HepG2 (cell line): Measurements from ENCODE around the gene SLC24A4. TPM values are rescaled to one million over a fixed set of nuclear protein-coding genes. Genes with fewer than 3 reads are reported as not detected.

ENCODE experiments used
- ATAC-seq: fragments of 200-7000 bp; cut with Tn5 transposase; 3 replicates; pipeline ENCODE4 v1.9.1; 2020; ENCODE audit warnings: mild to moderate bottlenecking, moderate library complexity
- BruUV-seq: library from RNA; stranded (reverse); fragments of 400-500 nt; replicated peaks from 2 replicates; lab custom pipeline; 2021; lab: Mats Ljungman, UMichigan
- CTCF ChIA-PET: fragments of 300-600 bp; formaldehyde crosslinking; extraction: SDS; loops from one replicate; lab custom pipeline; 2021; ENCODE audit warnings: low total read pairs, inconsistent platforms, low intra/inter-chr PET ratio; lab: Yijun Ruan, JAX
- POLR2A ChIA-PET: fragments of 350-600 bp; sonication (Branson Sonifier 250); formaldehyde crosslinking; loops from one replicate; lab custom pipeline; 2020; ENCODE audit warnings: antibody characterized with exemption, inconsistent platforms; lab: Yijun Ruan, JAX
- DNase-seq: peaks from one replicate; pipeline ENCODE4 v3.0.0-alpha.2; 2015; ENCODE audit warnings: low spot score
- FAIRE-seq: peaks from 3 replicates; lab custom pipeline; 2011; peaks lifted over from hg19 to GRCh38; lab: Jason Lieb, UNC
- H2AFZ ChIP-seq: one replicate; pipeline ENCODE4 v1.6.1; 2011; ENCODE audit warnings: low read length, inconsistent platforms
- H3K27ac ChIP-seq: fragments of 300-600 bp; 3 replicates; pipeline ENCODE4 v1.8.0; 2011; ENCODE audit warnings: mixed run types, mild to moderate bottlenecking, mixed read lengths, low read length, inconsistent platforms; ENCODE audit not compliant: insufficient read depth; ENCODE audit errors: extremely low read length
- H3K27me3 ChIP-seq, 2 experiments: fragments of 200-600 bp in 1 of 2; 2 replicates in 1 of 2; 3 replicates in 1 of 2; pipeline versions ENCODE4 v1.6.0 to v1.8.0; 2011; ENCODE audit warnings: low read length in 2 of 2, mild to moderate bottlenecking in 2 of 2, moderate library complexity in 2 of 2, inconsistent platforms in 1 of 2; ENCODE audit not compliant: insufficient read depth in 2 of 2, control insufficient read depth in 1 of 2
- H3K36me3 ChIP-seq, 2 experiments: fragments of 200-600 bp in 1 of 2; replicated peaks in 1 of 2; 2 replicates in 1 of 2; 3 replicates in 1 of 2; pipeline versions ENCODE4 v1.5.1 to v1.8.0; 2011; ENCODE audit warnings: low read length in 2 of 2, inconsistent platforms in 1 of 2; ENCODE audit not compliant: insufficient read depth in 2 of 2, control insufficient read depth in 1 of 2
- H3K4me1 ChIP-seq: 2 replicates; pipeline ENCODE4 v1.5.1; 2012; ENCODE audit warnings: low read length, inconsistent platforms; ENCODE audit not compliant: insufficient read depth
- H3K4me2 ChIP-seq: 2 replicates; pipeline ENCODE4 v1.6.0; 2011; ENCODE audit warnings: low read depth, low read length, inconsistent platforms
- H3K4me3 ChIP-seq, 3 experiments: fragments of 200-600 bp in 1 of 3; sonication (generic), shearing (Covaris generic) in 1 of 3; replicated peaks in 1 of 3; 2 replicates each; pipeline ENCODE4 v1.5.1; 2011 to 2016; ENCODE audit warnings: low read length in 3 of 3, inconsistent platforms in 2 of 3, low read depth in 2 of 3, mild to moderate bottlenecking in 2 of 3, control low read depth in 1 of 3, mixed read lengths in 1 of 3; ENCODE audit not compliant: insufficient read depth in 1 of 3
- H3K79me2 ChIP-seq: one replicate; pipeline ENCODE4 v1.6.1; 2011; ENCODE audit warnings: low read length, inconsistent platforms; ENCODE audit not compliant: insufficient read depth
- H3K9ac ChIP-seq: 2 replicates; pipeline ENCODE4 v1.6.0; 2011; ENCODE audit warnings: mild to moderate bottlenecking, low read depth, low read length, inconsistent platforms; ENCODE audit not compliant: insufficient read depth
- H3K9me3 ChIP-seq: 2 replicates; pipeline ENCODE4 v1.5.1; 2012; ENCODE audit warnings: mild to moderate bottlenecking, low read length
- H4K20me1 ChIP-seq: 2 replicates; pipeline ENCODE4 v1.6.0; 2011; ENCODE audit warnings: inconsistent platforms, mild to moderate bottlenecking, low read length, moderate library complexity; ENCODE audit not compliant: insufficient read depth
- ARNT2 ChIP-seq: sonication (generic); formaldehyde crosslinking; IDR thresholded peaks from 2 replicates; pipeline ENCODE4 v1.8.0; 2022; ENCODE audit warnings: mild to moderate bottlenecking, low read depth, missing genetic modification reagents, moderate library complexity
- WGBS: methylation state at CpG from one replicate; pipeline ENCODE4 v1.1.6; 2017; ENCODE audit warnings: low lambda C conversion rate; 5-methylcytosine and 5-hydroxymethylcytosine counted together
- in situ Hi-C: cut with HindIII; loops from 2 replicates; pipeline ENCODE4 v1.10.0; 2017; ENCODE audit warnings: low pct_unique_long_range_greater_than_20kb; ENCODE audit not compliant: extremely low pct_ligation_motif_present
- intact Hi-C: fragments of 100-400 bp; cut with micrococcal nuclease; formaldehyde crosslinking; loops from one replicate; pipeline ENCODE4 v1.10.0; 2022; ENCODE audit not compliant: unreplicated experiment
- polyA plus RNA-seq, 8 experiments: library from polyadenylated mRNA; depleted of rRNA in 3 of 8; stranded (reverse) in 7 of 8; unstranded in 1 of 8; fragments of >200 nt; fragmentation: Illumina TruSeq in 4 of 8; extraction: Trizol in 4 of 8; gene quantifications; 2 replicates each; pipeline versions ENCODE4 v1.2.1 to v1.2.3, GENCODE V29; 2011 to 2016; ENCODE audit warnings: low read depth in 4 of 8, missing spikeins in 1 of 8, mixed read lengths in 1 of 8; ENCODE audit not compliant: insufficient read depth in 1 of 8
- total RNA-seq, 5 experiments: library from RNA; depleted of rRNA; stranded (reverse); fragments of >200 nt; fragmentation: Illumina TruSeq; extraction: Trizol; gene quantifications; 2 replicates each; pipeline ENCODE4 v1.2.3, GENCODE V29; 2016; ENCODE audit warnings: low read depth in 1 of 5
- TF ChIP-seq, protein P1 (sequence below): sonication (generic); formaldehyde crosslinking; IDR thresholded peaks from 2 replicates; pipeline ENCODE4 v1.5.1; 2020; ENCODE audit warnings: mild to moderate bottlenecking, missing genetic modification reagents, borderline replicate concordance

Gene SLC24A4
- total and polyA plus RNA-seq, 2 of the 13 experiments (the other 11 are each of a cell fraction or from before 2014, with no cell fraction given) = not detected

- TF ChIP-seq, protein P1, sequence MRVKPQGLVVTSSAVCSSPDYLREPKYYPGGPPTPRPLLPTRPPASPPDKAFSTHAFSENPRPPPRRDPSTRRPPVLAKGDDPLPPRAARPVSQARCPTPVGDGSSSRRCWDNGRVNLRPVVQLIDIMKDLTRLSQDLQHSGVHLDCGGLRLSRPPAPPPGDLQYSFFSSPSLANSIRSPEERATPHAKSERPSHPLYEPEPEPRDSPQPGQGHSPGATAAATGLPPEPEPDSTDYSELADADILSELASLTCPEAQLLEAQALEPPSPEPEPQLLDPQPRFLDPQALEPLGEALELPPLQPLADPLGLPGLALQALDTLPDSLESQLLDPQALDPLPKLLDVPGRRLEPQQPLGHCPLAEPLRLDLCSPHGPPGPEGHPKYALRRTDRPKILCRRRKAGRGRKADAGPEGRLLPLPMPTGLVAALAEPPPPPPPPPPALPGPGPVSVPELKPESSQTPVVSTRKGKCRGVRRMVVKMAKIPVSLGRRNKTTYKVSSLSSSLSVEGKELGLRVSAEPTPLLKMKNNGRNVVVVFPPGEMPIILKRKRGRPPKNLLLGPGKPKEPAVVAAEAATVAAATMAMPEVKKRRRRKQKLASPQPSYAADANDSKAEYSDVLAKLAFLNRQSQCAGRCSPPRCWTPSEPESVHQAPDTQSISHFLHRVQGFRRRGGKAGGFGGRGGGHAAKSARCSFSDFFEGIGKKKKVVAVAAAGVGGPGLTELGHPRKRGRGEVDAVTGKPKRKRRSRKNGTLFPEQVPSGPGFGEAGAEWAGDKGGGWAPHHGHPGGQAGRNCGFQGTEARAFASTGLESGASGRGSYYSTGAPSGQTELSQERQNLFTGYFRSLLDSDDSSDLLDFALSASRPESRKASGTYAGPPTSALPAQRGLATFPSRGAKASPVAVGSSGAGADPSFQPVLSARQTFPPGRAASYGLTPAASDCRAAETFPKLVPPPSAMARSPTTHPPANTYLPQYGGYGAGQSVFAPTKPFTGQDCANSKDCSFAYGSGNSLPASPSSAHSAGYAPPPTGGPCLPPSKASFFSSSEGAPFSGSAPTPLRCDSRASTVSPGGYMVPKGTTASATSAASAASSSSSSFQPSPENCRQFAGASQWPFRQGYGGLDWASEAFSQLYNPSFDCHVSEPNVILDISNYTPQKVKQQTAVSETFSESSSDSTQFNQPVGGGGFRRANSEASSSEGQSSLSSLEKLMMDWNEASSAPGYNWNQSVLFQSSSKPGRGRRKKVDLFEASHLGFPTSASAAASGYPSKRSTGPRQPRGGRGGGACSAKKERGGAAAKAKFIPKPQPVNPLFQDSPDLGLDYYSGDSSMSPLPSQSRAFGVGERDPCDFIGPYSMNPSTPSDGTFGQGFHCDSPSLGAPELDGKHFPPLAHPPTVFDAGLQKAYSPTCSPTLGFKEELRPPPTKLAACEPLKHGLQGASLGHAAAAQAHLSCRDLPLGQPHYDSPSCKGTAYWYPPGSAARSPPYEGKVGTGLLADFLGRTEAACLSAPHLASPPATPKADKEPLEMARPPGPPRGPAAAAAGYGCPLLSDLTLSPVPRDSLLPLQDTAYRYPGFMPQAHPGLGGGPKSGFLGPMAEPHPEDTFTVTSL (CRISPR knock-in tag) = no peak
Measured at GRCh38 chr14:92415969-92416368, 93.0 kb downstream of the SLC24A4 start (continued).

DNA sequence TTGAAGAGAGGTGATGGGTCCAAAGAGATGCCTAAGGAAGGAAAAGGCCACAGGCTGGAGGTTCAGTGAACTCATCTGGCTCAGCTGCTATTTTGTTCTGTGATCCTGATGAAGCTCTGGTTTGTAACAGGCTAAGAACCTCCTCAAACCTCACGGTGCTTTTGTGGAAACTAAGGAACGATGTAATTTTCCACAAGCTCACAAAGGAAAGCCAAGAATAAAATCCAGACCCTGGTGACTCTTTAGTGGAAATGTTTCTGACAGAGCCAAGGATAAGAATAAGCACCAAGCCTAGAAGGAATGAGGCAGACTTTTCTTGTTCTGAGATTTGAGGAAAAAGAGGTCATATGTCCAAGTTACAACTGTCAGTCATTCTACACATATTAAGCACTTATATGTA, 93.6 kb downstream of the SLC24A4 start:
- ATAC-seq (no peak), DNase-seq (no peak), FAIRE-seq (no peak)
- Histone ChIP-seq H3K4me1 (no peaks in the 10 kb centered on the region), H3K4me3 (no peak overlapping the region), H2AFZ (no peak overlapping the region), H3K9ac (no peak overlapping the region), H3K36me3 (no peaks in the 10 kb centered on the region), H4K20me1 (no peaks in the 10 kb centered on the region), H3K27me3 (peaks cover 1 to 11% of the 10 kb centered on the region in 2 experiments; a peak in 1 of 5 replicates), H3K27ac (no peak overlapping the region), H3K79me2 (no peaks in the 10 kb centered on the region), H3K4me2 (no peak overlapping the region), H3K9me3 (no peaks in the 10 kb centered on the region)
- intact Hi-C loops (no loop called here), in situ Hi-C loops (no loop called here)
- BruUV-seq = no TSS peak
- POLR2A ChIA-PET = no interaction called here
- no peak for TF ChIP-seq ARNT2 (CRISPR knock-in tag)
- CTCF ChIA-PET = no interaction called here
- WGBS = 0% methylated on average over 2 of the region's 2 CpGs
